Peyer's patch (tissue), 4 donors: Measurements from ENCODE around the gene OPRL1. TPM values are rescaled to one million over a fixed set of nuclear protein-coding genes. Genes with fewer than 3 reads are reported as not detected.

ENCODE experiments used
- DNase-seq, 3 donors: peaks; one replicate each; pipeline ENCODE4 v3.0.0-alpha.2; 2017 to 2019
- H3K27ac ChIP-seq, 4 donors: fragments of 200-600 bp; sonication (generic); one replicate each; pipeline ENCODE4 v1.5.1; 2016 to 2019
- H3K27me3 ChIP-seq, 2 donors: fragments of 200-600 bp; sonication (generic); one replicate each; pipeline ENCODE4 v1.5.1; 2019
- H3K36me3 ChIP-seq, 3 donors: fragments of 200-600 bp; sonication (generic); one replicate each; pipeline ENCODE4 v1.5.1; 2016 to 2019
- H3K4me1 ChIP-seq, 4 donors: fragments of 200-600 bp; sonication (generic); one replicate each; pipeline ENCODE4 v1.5.1; 2016 to 2019
- H3K4me3 ChIP-seq, 4 donors: fragments of 200-600 bp; sonication (generic); 1 replicate in 3 of 4; 2 replicates in 1 of 4; pipeline ENCODE4 v1.5.1; 2016 to 2019; ENCODE audit warnings: mild to moderate bottlenecking in 1 of 4
- H3K9me3 ChIP-seq, 4 donors: fragments of 200-600 bp; sonication (generic); one replicate each; pipeline ENCODE4 v1.5.1; 2016 to 2019; ENCODE audit warnings: mild to moderate bottlenecking in 1 of 4
- CTCF ChIP-seq, 6 experiments: fragments of 450-650 bp in 4 of 6; fragments of 200-600 bp in 2 of 6; sonication (generic) in 1 of 6; IDR thresholded peaks; one replicate each; pipeline ENCODE4 v1.5.1; 2017 to 2019; ENCODE audit warnings: antibody characterized with exemption in 6 of 6, mild to moderate bottlenecking in 3 of 6, moderate library complexity in 1 of 6
- POLR2A ChIP-seq, 2 donors: fragments of 450-650 bp; IDR thresholded peaks; one replicate each; pipeline ENCODE4 v1.5.1; 2017; ENCODE audit warnings: antibody characterized with exemption in 2 of 2, mild to moderate bottlenecking in 2 of 2, moderate library complexity in 2 of 2
- total RNA-seq, 4 donors: library from RNA; depleted of rRNA; stranded (reverse); fragments of >200 nt; gene quantifications; one replicate each; pipeline ENCODE4 v1.1.0, GENCODE V29; 2016

OPRL1 gene
- total RNA-seq, 4 donors from 2014 or later = 0.27 TPM; not detected in 3

- H3K36me3 ChIP-seq = peaks cover 0 to 65% (median 6%) of the 10 kb centered on the region in 3 donors
- H3K9me3 ChIP-seq = no peaks in the 10 kb centered on the region
- TF ChIP-seq CTCF (IDR thresholded peaks at IDR 0.05) = no peak
- TF ChIP-seq POLR2A (IDR thresholded peaks at IDR 0.05) = no peak
- no peak overlapping the region for H3K27ac ChIP-seq
- peaks cover 0 to 29% (median 9%) of the 10 kb centered on the region in 4 donors for H3K4me1 ChIP-seq
- H3K4me3 ChIP-seq = no peak overlapping the region
- DNase-seq = no peak
- peaks cover 0 to 19% of the 10 kb centered on the region in 2 donors for H3K27me3 ChIP-seq
These were observed 45.8 kb upstream of the OPRL1 start for GRCh38 chr20:64033981-64034493.

GRCh38 chr20:64035066-64035932 lies 44.6 kb upstream of the OPRL1 start:
- peaks cover 0 to 33% (median 14%) of the 10 kb centered on the region in 4 donors for H3K4me1 ChIP-seq
- no peak for TF ChIP-seq POLR2A (IDR thresholded peaks at IDR 0.05)
- no peak for TF ChIP-seq CTCF (IDR thresholded peaks at IDR 0.05)
- no peak for DNase-seq
- H3K36me3 ChIP-seq = peaks cover 0 to 52% (median 0%) of the 10 kb centered on the region in 3 donors
- H3K4me3 ChIP-seq = no peak overlapping the region
- peaks cover 0 to 27% of the 10 kb centered on the region in 2 donors for H3K27me3 ChIP-seq
- no peaks in the 10 kb centered on the region for H3K9me3 ChIP-seq
- H3K27ac ChIP-seq = peak overlapping the region in 1 of 4 donors; percentile 44

- Histone ChIP-seq H3K27me3 (peaks cover 0 to 31% of the 10 kb centered on the region in 2 donors), H3K36me3 (peaks cover 0 to 48% (median 0%) of the 10 kb centered on the region in 3 donors)
- no peak for DNase-seq
These were observed 43.9 kb upstream of the OPRL1 start, which contains the start of gene C20orf204 for GRCh38 chr20:64035933-64036345. Gene C20orf204, plus strand, starts transcription at chr20:64036182. Its CDS starts 142 bp downstream, at chr20:64036324.

GRCh38 chr20:64036346-64037198 lies 43.3 kb upstream of the OPRL1 start:
- Histone ChIP-seq H3K4me3 (no peak overlapping the region), H3K27ac (no peak overlapping the region), H3K9me3 (no peaks in the 10 kb centered on the region), H3K4me1 (peaks cover 0 to 38% (median 19%) of the 10 kb centered on the region in 4 donors), H3K36me3 (peaks cover 0 to 41% (median 0%) of the 10 kb centered on the region in 3 donors), H3K27me3 (peaks cover 0 to 35% of the 10 kb centered on the region in 2 donors)
- no peak for DNase-seq
- TF ChIP-seq CTCF (IDR thresholded peaks at IDR 0.05) (no peak), POLR2A (IDR thresholded peaks at IDR 0.05) (no peak)

More at GRCh38 chr20:64035933-64036345, 43.9 kb upstream of the OPRL1 start, which contains the start of gene C20orf204:
- no peaks in the 10 kb centered on the region for H3K9me3 ChIP-seq
- peaks cover 0 to 33% (median 14%) of the 10 kb centered on the region in 4 donors for H3K4me1 ChIP-seq
- H3K27ac ChIP-seq = peak within 1 kb of the TSS in 1 of 4 donors; percentile 44
- TF ChIP-seq POLR2A (IDR thresholded peaks at IDR 0.05) = no peak
- no peak for TF ChIP-seq CTCF (IDR thresholded peaks at IDR 0.05)
- H3K4me3 ChIP-seq = no peak within 1 kb of the TSS

GRCh38 chr20:64037199-64037497 lies 42.7 kb upstream of the OPRL1 start:
- TF ChIP-seq CTCF (IDR thresholded peaks at IDR 0.05) = no peak
- TF ChIP-seq POLR2A (IDR thresholded peaks at IDR 0.05) = no peak
- peaks cover 0 to 36% (median 0%) of the 10 kb centered on the region in 3 donors for H3K36me3 ChIP-seq
- H3K27ac ChIP-seq = no peak overlapping the region
- DNase-seq = no peak
- H3K4me3 ChIP-seq = no peak overlapping the region
- H3K27me3 ChIP-seq = peaks cover 0 to 41% of the 10 kb centered on the region in 2 donors
- peaks cover 0 to 44% (median 24%) of the 10 kb centered on the region in 4 donors for H3K4me1 ChIP-seq
- no peaks in the 10 kb centered on the region for H3K9me3 ChIP-seq
